Testis (tissue), 3 donors: Measurements from ENCODE around the gene OTULIN. TPM values are rescaled to one million over a fixed set of nuclear protein-coding genes. Genes with fewer than 3 reads are reported as not detected.

Source experiments
- DNase-seq: peaks from one replicate; pipeline ENCODE4 v3.0.0-alpha.2; 2019
- H3K27ac ChIP-seq, 2 donors: fragments of 200-600 bp; sonication (generic); one replicate each; pipeline ENCODE4 v1.5.1; 2019
- H3K27me3 ChIP-seq: fragments of 200-600 bp; sonication (generic); one replicate; pipeline ENCODE4 v1.5.1; 2019
- H3K36me3 ChIP-seq: fragments of 200-600 bp; sonication (generic); one replicate; pipeline ENCODE4 v1.5.1; 2017; ENCODE audit warnings: low read depth; ENCODE audit errors: missing control alignments
- H3K4me1 ChIP-seq: fragments of 200-600 bp; sonication (generic); one replicate; pipeline ENCODE4 v1.5.1; 2019
- H3K4me3 ChIP-seq, 2 donors: fragments of 200-600 bp; sonication (generic); one replicate each; pipeline ENCODE4 v1.5.1; 2017 to 2019
- H3K9me3 ChIP-seq: fragments of 200-600 bp; sonication (generic); one replicate; pipeline ENCODE4 v1.5.1; 2017
- CTCF ChIP-seq, 3 experiments: fragments of 450-650 bp in 2 of 3; fragments of 200-600 bp in 1 of 3; sonication (generic) in 1 of 3; IDR thresholded peaks; one replicate each; pipeline ENCODE4 v1.5.1; 2016 to 2019; ENCODE audit warnings: antibody characterized with exemption in 3 of 3, mild to moderate bottlenecking in 2 of 3, moderate library complexity in 1 of 3
- POLR2A ChIP-seq: fragments of 450-650 bp; IDR thresholded peaks from one replicate; pipeline ENCODE4 v1.6.1; 2017; ENCODE audit warnings: antibody characterized with exemption, mild to moderate bottlenecking, moderate library complexity
- WGBS, 2 donors: methylation state at CpG; one replicate each; pipeline ENCODE4 v1.1.5; 2018; 5-methylcytosine and 5-hydroxymethylcytosine counted together
- intact Hi-C: fragments of 100-400 bp; cut with DNase I; formaldehyde crosslinking; loops from one replicate; pipeline ENCODE4 v1.15.1; 2023; ENCODE audit warnings: low total_unique reads
- polyA plus RNA-seq: library from polyadenylated mRNA; stranded (reverse); fragments of 350-450 nt; fragmentation: Illumina TruSeq; extraction: RNeasy Lipid Tissue Mini Kit (QIAGEN cat#74804); gene quantifications from one replicate; pipeline ENCODE4 v1.2.3, GENCODE V29; 2014; ENCODE audit warnings: low read depth, low replicate concordance; ENCODE audit not compliant: insufficient read depth
- total RNA-seq, 2 donors: library from RNA; depleted of rRNA; stranded (reverse); fragments of >200 nt; gene quantifications; one replicate each; pipeline ENCODE4 v1.2.3, GENCODE V29; 2016

Gene OTULIN
- total and polyA plus RNA-seq, 3 donors from 2014 or later, result 32.7 to 41.0 (median 33.8) TPM

- no peak overlapping the region for H3K27ac ChIP-seq
Observed at GRCh38 chr5:14722923-14723322, 58.4 kb downstream of the OTULIN start.

GRCh38 chr5:14723701-14724132 lies 59.2 kb downstream of the OTULIN start:
- Histone ChIP-seq H3K36me3 (no peaks in the 10 kb centered on the region), H3K27ac (no peak overlapping the region), H3K4me3 (no peak overlapping the region), H3K27me3 (no peaks in the 10 kb centered on the region), H3K9me3 (no peaks in the 10 kb centered on the region), H3K4me1 (peaks cover 9% of the 10 kb centered on the region)
- TF ChIP-seq POLR2A, result no peak
- TF ChIP-seq CTCF (IDR thresholded peaks at IDR 0.05), result no peak
- intact Hi-C loops, result no loop called here
- no peak for DNase-seq
- WGBS, 2 donors, result 95 to 96% methylated on average over 4 of the region's 4 CpGs

More at GRCh38 chr5:14722923-14723322, 58.4 kb downstream of the OTULIN start:
- WGBS, 2 donors, result 86 to 89% methylated on average over 8 of the region's 8 CpGs
- no peak overlapping the region for H3K4me3 ChIP-seq
- DNase-seq, result no peak
- intact Hi-C loops, result no loop called here
- no peaks in the 10 kb centered on the region for H3K27me3 ChIP-seq
- H3K36me3 ChIP-seq, result no peaks in the 10 kb centered on the region
- H3K9me3 ChIP-seq, result no peaks in the 10 kb centered on the region
- peaks cover 9% of the 10 kb centered on the region for H3K4me1 ChIP-seq
- TF ChIP-seq CTCF (IDR thresholded peaks at IDR 0.05), result no peak
- TF ChIP-seq POLR2A, result no peak

- TF ChIP-seq CTCF (IDR thresholded peaks at IDR 0.05) (no peak), POLR2A (no peak)
- DNase-seq, result peak; percentile 27
- Histone ChIP-seq H3K27me3 (no peaks in the 10 kb centered on the region), H3K4me3 (no peak overlapping the region), H3K36me3 (no peaks in the 10 kb centered on the region), H3K27ac (no peak overlapping the region), H3K9me3 (no peaks in the 10 kb centered on the region), H3K4me1 (peaks cover 9% of the 10 kb centered on the region)
- WGBS, 2 donors, result 92 to 96% methylated on average over 10 of the region's 10 CpGs
- intact Hi-C loops, result no loop called here
Observed at GRCh38 chr5:14724633-14725032, 60.1 kb downstream of the OTULIN start.

GRCh38 chr5:14726066-14726838 lies 61.7 kb downstream of the OTULIN start:
- no peak overlapping the region for H3K27ac ChIP-seq
- WGBS, 2 donors, result 75 to 77% methylated on average over 11 to 14 of the region's 14 CpGs
- no peaks in the 10 kb centered on the region for H3K36me3 ChIP-seq

More at GRCh38 chr5:14726066-14726838, 61.7 kb downstream of the OTULIN start:
- no peaks in the 10 kb centered on the region for H3K27me3 ChIP-seq
- H3K4me1 ChIP-seq, result peaks cover 9% of the 10 kb centered on the region
- intact Hi-C loops, result no loop called here
- TF ChIP-seq CTCF (IDR thresholded peaks at IDR 0.05), result no peak
- TF ChIP-seq POLR2A, result no peak
- DNase-seq, result no peak
- H3K4me3 ChIP-seq, result no peak overlapping the region
- no peaks in the 10 kb centered on the region for H3K9me3 ChIP-seq
